GM12878 (cell line): ENCODE measurements around the gene AK5. TPM values are rescaled to one million over a fixed set of nuclear protein-coding genes. Genes with fewer than 3 reads are reported as not detected.

Experiments used
- ATAC-seq: fragments of 200-7000 bp; cut with Tn5 transposase; 3 replicates; pipeline ENCODE4 v1.9.1; 2020; ENCODE audit warnings: mild to moderate bottlenecking, moderate library complexity
- BruUV-seq: library from RNA; stranded (reverse); fragments of 400-500 nt; replicated peaks from 2 replicates; lab custom pipeline; 2021; lab: Mats Ljungman, UMichigan
- CTCF ChIA-PET: fragments of 300-600 bp; sonication (Branson Sonifier 250); formaldehyde crosslinking; extraction: SDS; loops from one replicate; lab custom pipeline; 2021; ENCODE audit warnings: inconsistent platforms; lab: Yijun Ruan, JAX
- POLR2A ChIA-PET: fragments of 350-600 bp; formaldehyde crosslinking; extraction: SDS; loops from one replicate; lab custom pipeline; 2021; ENCODE audit warnings: inconsistent platforms; lab: Charles Lee
- RAD21 ChIA-PET: fragments of 300-600 bp; sonication (Branson Sonifier 250); formaldehyde crosslinking; loops from one replicate; lab custom pipeline; 2023; ENCODE audit warnings: antibody characterized with exemption; ENCODE audit not compliant: unreplicated experiment; lab: Charles Lee
- SMC1A ChIA-PET: fragments of 300-600 bp; sonication (Branson Sonifier 250); formaldehyde crosslinking; loops from one replicate; lab custom pipeline; 2023; ENCODE audit not compliant: unreplicated experiment, uncharacterized antibody; lab: Charles Lee
- DNase-seq: peaks from one replicate; pipeline ENCODE4 v3.0.0-alpha.2; 2011; ENCODE audit warnings: low read depth, low spot score
- FAIRE-seq: peaks from 3 replicates; lab custom pipeline; 2011; peaks lifted over from hg19 to GRCh38; lab: Jason Lieb, UNC
- H2AFZ ChIP-seq: 2 replicates; pipeline ENCODE4 v1.6.0; 2011; ENCODE audit warnings: low read depth, low read length, control low read depth; ENCODE audit not compliant: control insufficient read depth
- H3K27ac ChIP-seq: 2 replicates; pipeline ENCODE4 v1.5.1; 2011; ENCODE audit warnings: control low read depth; ENCODE audit not compliant: control insufficient read depth, insufficient read depth
- H3K27me3 ChIP-seq, 2 experiments: replicated peaks in 1 of 2; 2 replicates each; pipeline versions ENCODE4 v1.6.0 to v1.6.1; 2011; ENCODE audit warnings: low read length in 1 of 2; ENCODE audit not compliant: control insufficient read depth in 2 of 2, insufficient read depth in 2 of 2
- H3K36me3 ChIP-seq, 2 experiments: 2 replicates each; pipeline ENCODE4 v1.5.1; 2011; ENCODE audit warnings: low read length in 1 of 2; ENCODE audit not compliant: control insufficient read depth in 2 of 2, insufficient read depth in 2 of 2
- H3K4me1 ChIP-seq: 2 replicates; pipeline ENCODE4 v1.6.1; 2011; ENCODE audit warnings: mild to moderate bottlenecking, low read length, moderate library complexity, mixed read lengths; ENCODE audit not compliant: control insufficient read depth, insufficient read depth
- H3K4me2 ChIP-seq: 2 replicates; pipeline ENCODE4 v1.6.0; 2011; ENCODE audit warnings: control low read depth; ENCODE audit not compliant: control insufficient read depth, insufficient read depth
- H3K4me3 ChIP-seq: fragments of 200-600 bp; sonication (generic); 2 replicates; pipeline ENCODE4 v1.5.1; 2016
- H3K79me2 ChIP-seq: 2 replicates; pipeline ENCODE4 v1.6.0; 2011; ENCODE audit warnings: low read length; ENCODE audit not compliant: control insufficient read depth, insufficient read depth
- H3K9ac ChIP-seq: 2 replicates; pipeline ENCODE4 v1.8.0; 2011; ENCODE audit warnings: low read length, control low read depth, mixed read lengths; ENCODE audit not compliant: control insufficient read depth, insufficient read depth
- H3K9me3 ChIP-seq: replicated peaks from 3 replicates; pipeline ENCODE4 v1.5.1; 2011; ENCODE audit warnings: mild to moderate bottlenecking, low read length; ENCODE audit not compliant: control insufficient read depth, insufficient read depth
- H4K20me1 ChIP-seq: 2 replicates; pipeline ENCODE4 v1.6.0; 2011; ENCODE audit not compliant: control insufficient read depth, insufficient read depth
- CREM ChIP-seq: IDR thresholded peaks from 2 replicates; pipeline ENCODE4 v1.6.1; 2014; ENCODE audit warnings: antibody characterized with exemption, low read depth
- JUNB ChIP-seq: IDR thresholded peaks from 2 replicates; pipeline ENCODE4 v1.6.1; 2016; ENCODE audit warnings: antibody characterized with exemption, mild to moderate bottlenecking
- MEF2A ChIP-seq: IDR thresholded peaks from 2 replicates; pipeline ENCODE4 v1.6.1; 2011; ENCODE audit warnings: low read depth, mild to moderate bottlenecking, low read length, moderate library complexity; ENCODE audit not compliant: insufficient read depth
- NFIC ChIP-seq: IDR thresholded peaks from 2 replicates; pipeline ENCODE4 v1.6.1; 2012; ENCODE audit warnings: low read depth, mild to moderate bottlenecking, inconsistent platforms, low read length, moderate library complexity
- PBX3 ChIP-seq: IDR thresholded peaks from 2 replicates; pipeline ENCODE4 v1.6.1; 2011; ENCODE audit warnings: mild to moderate bottlenecking, low read depth, low read length, moderate library complexity; ENCODE audit not compliant: insufficient replicate concordance
- RAD51 ChIP-seq: fragments of 450-650 bp; IDR thresholded peaks from 2 replicates; pipeline ENCODE4 v1.6.1; 2016; ENCODE audit warnings: moderate library complexity, mild to moderate bottlenecking, inconsistent platforms
- RUNX3 ChIP-seq: IDR thresholded peaks from 2 replicates; pipeline ENCODE4 v1.6.1; 2012; ENCODE audit warnings: low read length, inconsistent platforms
- TCF7 ChIP-seq: IDR thresholded peaks from 2 replicates; pipeline ENCODE4 v1.6.1; 2014; ENCODE audit warnings: antibody characterized with exemption, borderline replicate concordance
- ZBTB33 ChIP-seq: fragments of 450-650 bp; IDR thresholded peaks from 2 replicates; pipeline ENCODE4 v1.6.1; 2017; ENCODE audit warnings: mild to moderate bottlenecking
- WGBS: methylation state at CpG from one replicate; pipeline ENCODE4 v1.1.6; 2016; ENCODE audit warnings: low lambda C conversion rate; ENCODE audit not compliant: insufficient replicate concordance, insufficient coverage; ENCODE audit errors: missing lambda C conversion rate; 5-methylcytosine and 5-hydroxymethylcytosine counted together
- in situ Hi-C: fragments of 300-500 bp; cut with MboI; formaldehyde crosslinking; loops from 9 replicates; pipeline ENCODE4 v1.14.3; 2018; ENCODE audit warnings: mixed read lengths
- intact Hi-C: fragments of 100-400 bp; cut with micrococcal nuclease; formaldehyde crosslinking; loops from one replicate; pipeline ENCODE4 v1.14.2; 2022; ENCODE audit not compliant: unreplicated experiment
- polyA plus RNA-seq, 11 experiments: library from polyadenylated mRNA; depleted of rRNA in 4 of 11; unstranded in 6 of 11; stranded (reverse) in 5 of 11; fragments of >200 nt; fragmentation: Nextera tagmentation in 4 of 11; fragmentation: Illumina TruSeq in 1 of 11; extraction: Ambion mirVana in 4 of 11; extraction: Trizol in 1 of 11; gene quantifications; 1 replicate in 1 of 11; 2 replicates in 10 of 11; pipeline versions ENCODE4 v1.2.1 to v1.2.3, GENCODE V29; 2011 to 2016; ENCODE audit warnings: inconsistent platforms in 2 of 11, missing spikeins in 2 of 11, low read depth in 1 of 11
- total RNA-seq, 4 experiments: library from RNA; depleted of rRNA in 3 of 4; stranded (reverse); fragments of >200 nt in 3 of 4; fragmentation: Illumina TruSeq in 1 of 4; extraction: Trizol in 1 of 4; gene quantifications; 2 replicates each; pipeline versions ENCODE4 v1.2.1 to v1.2.3, GENCODE V29; 2013 to 2021

AK5 gene
- total and polyA plus RNA-seq, 10 of the 15 experiments (the other 5 are each of a cell fraction or from before 2014, with no cell fraction given), result 0.08 to 0.33 TPM; not detected in 8

DNA sequence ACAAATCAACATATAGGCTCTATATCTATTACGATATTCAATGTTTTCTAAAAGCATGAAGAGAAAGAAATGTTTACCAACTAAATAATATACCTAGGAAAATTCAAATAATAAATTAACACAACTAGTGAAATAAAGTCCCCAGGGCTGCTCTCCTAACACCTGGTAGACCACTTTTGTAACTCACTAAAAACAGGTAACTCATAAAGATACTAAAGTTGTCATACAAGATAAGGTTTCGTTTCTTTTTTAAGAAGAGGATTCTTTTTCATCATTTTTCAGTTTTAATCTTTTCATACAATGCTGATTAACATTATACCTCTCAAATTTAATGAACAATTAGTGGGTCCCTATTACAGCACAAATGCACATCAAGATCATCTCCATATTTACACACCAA is 301.7 kb downstream of the AK5 start:
- peak; percentile 35 for FAIRE-seq

More for the DNA sequence above, 301.7 kb downstream of the AK5 start:
- ChIA-PET POLR2A (no interaction called here), CTCF (no interaction called here), SMC1A (no interaction called here), RAD21 (no interaction called here)
- intact Hi-C loops, result no loop called here
- H4K20me1 ChIP-seq, result no peaks in the 10 kb centered on the region
- no peaks in the 10 kb centered on the region for H3K27me3 ChIP-seq
- H3K4me2 ChIP-seq, result peak overlapping the region; percentile 47
- in situ Hi-C loops, result no loop called here
- H3K4me3 ChIP-seq, result no peak overlapping the region
- WGBS, result 88% methylated on average over 2 of the region's 2 CpGs
- H3K9ac ChIP-seq, result no peak overlapping the region
- no peaks in the 10 kb centered on the region for H3K79me2 ChIP-seq
- H3K4me1 ChIP-seq, result peaks cover 6% of the 10 kb centered on the region; the same call in 1 of the 2 replicates
- BruUV-seq, result no TSS peak
- H3K36me3 ChIP-seq, result peaks cover 0 to 6% of the 10 kb centered on the region in 2 experiments; a peak in 1 of 4 replicates
- ATAC-seq (peak; percentile 54), DNase-seq (no peak)
- 0 out of 2 replicates have a peak overlapping the region, but pooled peaks have one; percentile 4 for H3K27ac ChIP-seq
- no peak for TF ChIP-seq PBX3
- TF ChIP-seq JUNB, result peak; percentile 75
- TF ChIP-seq NFIC, result peak; percentile 57; the same call in 1 of the 2 replicates
- TF ChIP-seq CREM, result 0 out of 2 replicates have a peak, but pooled peaks have one; percentile 12
- TF ChIP-seq TCF7, result 0 out of 2 replicates have a peak, but pooled peaks have one; percentile 20
- TF ChIP-seq ZBTB33, result no peak
- no peak for TF ChIP-seq RAD51
- 0 out of 2 replicates have a peak, but pooled peaks have one; percentile 19 for TF ChIP-seq MEF2A
- peak; percentile 13; the same call in 1 of the 2 replicates for TF ChIP-seq RUNX3
- no peak overlapping the region for H2AFZ ChIP-seq
- H3K9me3 ChIP-seq, result no peaks in the 10 kb centered on the region
